ENCODE results near the gene DLGAP1. TPM values are rescaled to one million over a fixed set of nuclear protein-coding genes. Genes with fewer than 3 reads are reported as not detected.
"Not testable (repeated sequence)": the region's sequence is repeated elsewhere in the genome, so short reads cannot be mapped to it uniquely, and the experiment has no call there.

The DLGAP1 gene
- total RNA-seq, 1 donor from 2014 or later, result 80.2 TPM

DNA sequence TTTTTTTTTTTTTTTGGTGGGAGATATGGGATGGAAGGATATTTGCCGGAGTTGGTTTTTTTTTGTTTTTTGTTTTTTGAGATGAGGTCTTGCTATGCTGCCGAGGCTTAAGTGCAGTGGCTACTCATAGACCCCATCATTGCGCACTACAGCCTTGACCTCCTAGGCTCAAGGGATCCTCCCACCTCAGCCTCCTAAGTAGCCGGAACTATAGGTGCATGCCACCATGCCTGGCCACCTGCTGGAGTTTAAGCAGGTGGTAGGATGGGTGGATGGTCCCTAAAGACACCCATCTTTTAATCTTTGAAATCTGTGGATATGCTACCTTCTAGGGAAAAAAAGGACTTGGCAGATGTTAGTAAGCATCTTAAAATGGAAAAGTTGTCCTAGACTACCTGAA is 835.4 kb downstream of the DLGAP1 start:
- DNase-seq, result no peak

DNA sequence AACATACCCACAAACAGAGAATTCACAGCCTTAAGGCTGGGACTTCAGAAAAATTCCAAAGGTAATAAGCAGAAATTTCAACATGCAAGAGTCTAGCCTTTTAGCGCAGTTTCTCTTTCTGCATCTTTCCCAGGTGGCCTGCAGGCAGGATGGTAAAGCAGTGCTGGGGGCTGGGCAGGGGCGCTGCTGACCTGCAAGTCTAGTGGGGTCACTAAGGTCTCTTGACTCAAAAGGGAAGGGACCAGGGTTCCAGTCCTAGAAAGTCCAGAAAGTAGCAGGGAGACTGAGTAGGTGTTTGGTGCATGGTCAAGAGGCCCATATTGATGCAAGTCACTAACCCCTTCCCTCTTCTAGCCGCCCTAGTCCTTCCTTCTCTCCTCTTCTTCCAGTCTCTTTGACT is 835.9 kb downstream of the DLGAP1 start:
- DNase-seq, result no peak

DNA sequence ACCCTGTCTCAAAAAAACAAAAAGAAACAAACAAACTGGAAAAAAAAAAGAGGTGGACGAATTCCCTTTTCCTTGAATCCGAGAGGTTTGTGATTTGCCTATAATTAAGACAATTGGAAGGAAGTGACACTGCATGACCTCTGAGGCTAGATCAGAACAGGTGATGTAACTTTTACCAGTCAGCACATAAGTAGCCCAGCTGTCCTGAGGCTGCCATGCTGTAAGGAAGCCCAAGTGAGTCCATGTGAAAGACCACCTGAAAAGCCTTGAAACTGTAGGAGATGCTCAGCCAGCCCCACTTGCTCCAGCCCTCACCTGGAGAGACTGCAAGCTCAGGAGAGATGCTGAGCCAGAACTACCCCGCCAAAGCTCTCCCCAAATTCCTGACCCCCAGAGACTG is 838.4 kb downstream of the DLGAP1 start:
- DNase-seq, result no peak

DNA sequence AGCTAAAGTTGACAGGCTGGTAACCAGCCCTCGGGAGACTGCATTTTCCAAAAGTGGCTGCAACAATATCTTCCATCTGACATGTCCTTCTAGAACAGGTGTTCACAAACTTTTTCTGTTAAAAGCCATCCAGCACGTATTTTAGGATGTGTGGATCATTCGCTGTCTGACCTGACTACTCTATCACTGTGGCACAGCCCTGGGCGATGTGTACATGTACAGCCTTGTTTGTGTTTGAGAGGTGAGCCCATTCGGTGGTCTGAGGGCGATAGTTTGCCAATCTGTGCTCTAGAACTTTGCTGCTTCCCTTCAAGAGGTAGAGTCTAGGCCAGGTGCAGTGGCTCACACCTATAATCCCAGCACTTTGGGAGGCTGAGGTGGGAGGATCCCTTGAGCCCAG is 839.0 kb downstream of the DLGAP1 start:
- DNase-seq, result no peak

DNA sequence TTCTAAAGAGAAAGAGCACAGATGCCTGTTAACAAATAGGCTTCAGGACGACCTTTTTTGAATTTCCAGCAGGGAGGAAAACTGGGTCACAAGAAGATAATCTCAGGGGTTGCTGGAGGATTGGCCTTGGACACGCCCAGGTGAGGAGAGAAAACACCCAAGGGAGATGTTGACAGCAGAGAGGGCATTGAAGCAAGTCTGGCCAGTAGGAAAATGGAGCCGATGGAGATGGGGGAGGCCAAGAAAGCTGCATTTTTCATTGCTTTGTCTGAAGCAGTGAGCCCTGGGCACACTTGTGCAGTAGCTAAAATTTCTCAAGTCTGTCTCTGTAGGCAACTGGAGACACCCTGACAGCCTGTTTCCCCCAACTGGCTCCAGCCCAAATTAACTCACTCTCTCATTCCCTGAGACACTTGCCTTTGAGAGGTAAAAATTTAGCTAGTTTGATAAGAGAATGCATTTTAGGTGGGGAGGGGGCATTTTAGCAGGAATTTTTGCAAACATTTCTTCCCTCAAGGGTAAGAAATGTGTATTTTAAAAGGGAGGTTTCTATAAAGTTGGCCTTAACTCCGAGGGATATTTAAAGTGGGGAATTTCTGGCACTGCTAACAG is 839.6 kb downstream of the DLGAP1 start:
- no peak for DNase-seq

DNA sequence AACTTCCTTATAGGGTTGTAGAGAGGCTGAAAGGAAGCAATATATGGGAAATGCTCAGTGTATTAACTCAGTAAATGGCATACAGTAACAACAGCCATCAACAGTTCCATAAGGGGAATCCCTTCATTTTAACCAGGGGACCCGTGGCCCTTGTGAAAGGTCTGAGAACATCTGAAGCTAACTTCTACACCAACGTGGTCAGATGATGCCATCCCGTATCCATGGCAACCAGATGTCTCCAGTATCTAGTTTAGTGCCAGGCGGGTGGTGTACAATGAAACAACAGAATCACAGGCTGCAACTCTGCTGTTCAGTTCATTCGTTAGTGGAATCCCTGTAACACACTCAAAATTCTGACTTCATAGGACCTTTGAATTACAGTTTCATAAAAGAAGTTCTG is 842.8 kb downstream of the DLGAP1 start:
- peak; percentile 16 for DNase-seq

DNA sequence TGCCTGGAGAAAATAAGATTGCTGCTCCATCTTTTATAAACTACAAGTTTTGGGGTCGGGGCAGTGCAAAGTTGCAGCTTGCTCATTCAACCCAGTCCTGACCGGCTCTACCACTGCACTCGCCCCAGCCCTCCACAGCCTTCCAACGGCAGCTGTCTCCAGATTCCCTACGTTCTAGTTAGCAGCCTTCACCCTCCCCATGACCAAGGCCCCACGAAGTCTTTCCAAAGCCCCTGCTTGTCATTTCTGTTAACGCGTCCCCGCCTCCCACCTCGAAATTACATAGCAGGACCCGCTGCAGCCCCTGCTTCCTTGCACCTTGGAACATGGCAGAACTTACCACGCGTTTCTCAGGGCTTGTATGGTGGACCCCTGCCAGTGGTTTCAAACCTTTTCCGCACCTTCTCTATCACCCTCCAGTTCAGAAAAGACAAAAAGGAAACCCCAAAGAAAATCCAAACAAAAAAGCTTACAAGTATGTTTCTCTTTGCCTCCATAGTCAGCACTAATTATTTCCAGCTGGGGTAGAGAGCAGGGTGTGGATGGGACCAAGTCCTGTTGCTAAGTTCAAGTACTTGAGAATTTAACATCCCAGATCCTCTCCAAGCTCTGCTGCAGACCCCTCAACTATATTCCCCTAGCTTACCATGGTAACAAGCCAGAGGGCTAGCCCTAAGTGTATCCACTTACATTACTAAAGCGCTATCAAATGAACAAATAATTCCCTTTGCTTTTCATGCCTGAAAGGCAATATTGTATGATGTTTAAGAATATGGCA is 843.6 kb downstream of the DLGAP1 start:
- DNase-seq, result no peak

DNA sequence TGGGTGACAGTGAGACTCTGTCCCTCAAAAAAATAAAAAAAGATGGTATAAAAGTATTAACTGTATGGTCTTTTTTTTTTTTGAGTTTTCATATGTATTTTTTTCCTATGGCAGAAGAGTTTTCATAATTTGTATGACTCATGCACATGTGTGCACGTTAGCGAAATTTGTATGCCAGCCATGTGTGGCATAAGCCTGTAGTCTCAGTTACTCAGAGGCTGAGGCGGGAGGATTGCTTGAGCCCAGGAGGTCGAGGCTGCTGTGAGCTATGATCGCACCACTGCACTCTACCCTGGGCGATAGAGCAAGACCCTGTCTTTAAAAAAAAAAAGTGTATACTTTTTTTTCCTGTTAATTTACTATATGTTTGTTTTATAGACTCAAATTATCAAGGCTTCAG is 844.3 kb downstream of the DLGAP1 start:
- DNase-seq, result no peak

DNA sequence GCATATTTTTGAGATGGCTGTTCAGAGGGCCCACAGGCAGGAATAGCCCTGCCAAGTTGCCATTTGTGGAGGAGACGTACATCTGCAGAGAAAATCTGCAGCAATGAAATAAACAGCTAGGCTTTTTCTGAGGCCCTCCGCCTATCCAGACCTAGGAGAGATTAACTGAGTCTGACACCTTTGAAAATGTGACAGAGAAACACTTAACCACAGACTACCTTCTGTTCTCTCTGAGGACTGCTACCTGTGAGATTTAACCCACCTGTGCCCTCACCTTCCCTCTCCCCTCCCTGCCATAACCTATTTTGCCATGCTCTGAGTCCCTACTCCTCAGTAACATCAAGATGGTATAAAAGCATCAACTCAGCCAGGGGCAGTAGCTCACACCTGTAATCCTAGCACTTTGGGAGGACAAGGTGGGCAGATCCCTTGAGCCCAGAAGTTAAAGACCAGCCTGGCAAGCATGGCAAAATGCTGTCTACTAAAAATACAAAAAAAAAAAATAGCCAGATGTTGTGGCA is 844.9 kb downstream of the DLGAP1 start:
- DNase-seq, result no peak

DNA sequence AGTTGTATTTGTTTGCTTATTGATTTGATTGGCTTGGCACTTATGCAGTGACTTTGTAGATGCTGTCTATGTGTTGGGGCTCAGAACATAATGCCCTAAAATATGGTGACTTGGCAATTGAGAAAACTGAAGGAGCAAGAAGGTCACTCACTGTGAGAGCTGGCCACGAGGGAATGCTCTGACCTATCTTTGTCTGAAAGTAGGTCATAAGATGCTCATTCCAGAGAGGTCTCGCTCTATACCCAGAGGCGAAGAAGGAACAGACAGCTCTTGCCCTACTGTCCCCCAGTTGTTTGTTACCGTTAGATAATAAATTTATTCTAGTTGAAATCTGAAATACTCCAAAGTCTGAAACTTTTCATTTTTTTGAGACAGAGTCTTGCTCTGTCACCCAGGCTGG is 846.6 kb downstream of the DLGAP1 start:
- no peak for DNase-seq

DNA sequence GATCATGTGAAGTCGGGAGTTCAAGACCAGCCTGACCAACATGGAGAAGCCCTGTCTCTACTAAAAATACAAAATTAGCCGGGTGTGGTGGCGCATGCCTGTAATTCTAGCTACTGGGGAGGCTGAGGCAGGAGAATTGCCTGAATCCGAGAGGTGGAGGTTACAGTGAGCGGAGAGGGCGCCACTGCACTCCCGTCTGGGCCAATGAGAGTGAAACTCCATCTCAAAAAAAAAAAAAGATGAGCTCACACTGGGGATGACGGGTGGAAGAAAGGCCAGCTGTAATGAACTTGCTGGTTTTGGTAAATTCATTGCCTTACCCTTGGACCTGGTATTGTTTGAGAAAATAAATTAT is 847.0 kb downstream of the DLGAP1 start:
- DNase-seq, result not testable (repeated sequence)

DNA sequence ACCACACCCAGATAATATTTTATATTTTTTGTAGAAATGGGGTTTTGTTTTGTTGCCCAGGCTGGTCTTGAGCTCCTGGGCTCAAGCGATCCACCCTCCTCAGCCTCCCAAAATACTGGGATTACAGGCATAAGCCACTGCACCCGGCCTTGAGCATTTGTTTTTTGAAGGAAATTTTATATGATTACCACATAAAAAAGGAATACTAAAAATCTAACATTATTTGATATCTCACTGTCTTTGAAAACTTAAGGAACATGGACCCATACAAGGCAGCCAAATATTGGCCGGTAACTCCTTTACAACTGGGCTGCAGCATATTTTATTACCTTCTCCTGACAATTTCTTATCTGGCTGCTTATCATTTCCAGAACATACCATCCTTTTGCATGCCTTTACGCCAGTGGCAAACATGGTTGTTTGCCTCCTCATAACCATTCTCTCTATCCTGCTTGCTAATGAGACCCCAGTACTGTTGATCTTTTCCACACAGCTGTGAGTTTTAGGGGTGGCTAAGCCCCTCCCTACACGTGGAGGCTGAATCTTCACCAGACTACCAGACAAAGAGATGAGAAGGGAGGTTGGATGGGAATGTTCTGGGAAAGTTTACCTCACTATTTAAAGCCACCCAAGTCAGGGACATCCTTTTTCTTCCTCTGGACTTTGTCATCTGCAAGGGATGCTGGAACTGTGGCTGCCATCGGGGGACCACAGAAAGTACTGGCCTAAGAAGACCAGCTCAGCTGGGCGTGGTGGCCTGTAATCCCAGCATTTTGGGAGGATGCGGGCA is 847.6 kb downstream of the DLGAP1 start:
- DNase-seq, result no peak

DNA sequence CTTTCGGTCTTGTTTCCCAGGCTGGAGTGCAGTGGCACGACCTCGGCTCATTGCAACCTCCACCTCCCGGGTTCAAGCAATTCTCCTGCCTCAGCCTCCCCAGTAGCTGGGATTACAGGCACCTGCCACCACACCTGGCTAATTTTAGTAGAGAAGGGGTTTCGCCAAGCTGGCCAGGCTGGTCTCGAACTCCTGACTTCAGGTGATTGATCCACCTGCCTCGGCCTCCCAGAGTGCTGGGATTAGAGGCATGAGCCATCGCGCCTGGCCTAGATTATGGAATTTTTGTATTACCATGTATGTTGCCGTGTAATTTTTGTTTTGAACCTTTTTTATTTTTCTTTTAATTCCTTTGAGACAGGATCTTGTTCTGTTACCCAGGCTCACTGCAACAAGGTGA is 848.2 kb downstream of the DLGAP1 start:
- not testable (repeated sequence) for DNase-seq

DNA sequence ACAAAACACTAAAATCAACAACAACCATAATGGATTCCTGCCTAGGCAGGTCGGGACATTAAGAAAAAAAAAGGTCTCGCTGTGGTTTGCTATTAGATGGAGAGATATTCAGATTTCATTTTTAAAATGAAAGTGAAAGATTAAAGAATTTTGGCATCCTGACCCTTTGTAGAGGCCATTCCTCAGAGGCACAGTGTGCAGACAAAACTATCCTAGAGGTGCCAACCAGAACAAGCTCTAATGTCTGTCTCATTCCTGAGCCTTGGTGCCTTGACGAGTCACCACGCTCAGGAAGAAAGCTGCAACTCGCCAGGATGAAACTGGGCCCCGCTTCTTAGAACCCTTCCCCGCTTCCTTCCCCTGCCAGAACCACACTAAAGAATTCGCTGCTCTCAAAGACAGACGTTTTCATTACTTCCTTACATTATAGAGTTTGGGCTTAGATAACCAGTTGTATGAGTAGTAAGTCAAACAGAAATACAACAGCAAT is 849.1 kb downstream of the DLGAP1 start:
- no peak for DNase-seq

DNA sequence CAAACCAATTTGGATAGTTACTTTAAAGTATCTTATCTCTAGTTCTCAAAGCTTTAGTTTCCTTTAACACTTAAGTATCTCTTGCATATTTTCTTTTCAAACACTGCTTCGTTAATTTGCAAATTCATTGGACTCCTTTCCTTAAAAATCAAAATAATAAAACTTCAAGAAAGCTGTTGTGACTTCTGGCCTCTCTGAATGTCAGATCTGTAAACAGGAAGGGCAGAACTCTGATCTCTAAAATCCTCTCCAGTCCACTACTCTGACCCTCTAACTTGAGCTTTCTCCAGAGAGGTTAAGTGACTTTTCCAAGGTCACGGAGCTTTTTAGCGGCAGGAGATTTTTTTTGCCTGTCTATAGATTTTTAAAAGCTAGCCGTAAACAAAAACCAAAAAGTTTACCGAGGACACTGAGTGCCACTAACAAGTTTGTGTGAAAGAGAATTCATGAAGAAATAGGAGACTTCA is 849.6 kb downstream of the DLGAP1 start:
- DNase-seq, result no peak

DNA sequence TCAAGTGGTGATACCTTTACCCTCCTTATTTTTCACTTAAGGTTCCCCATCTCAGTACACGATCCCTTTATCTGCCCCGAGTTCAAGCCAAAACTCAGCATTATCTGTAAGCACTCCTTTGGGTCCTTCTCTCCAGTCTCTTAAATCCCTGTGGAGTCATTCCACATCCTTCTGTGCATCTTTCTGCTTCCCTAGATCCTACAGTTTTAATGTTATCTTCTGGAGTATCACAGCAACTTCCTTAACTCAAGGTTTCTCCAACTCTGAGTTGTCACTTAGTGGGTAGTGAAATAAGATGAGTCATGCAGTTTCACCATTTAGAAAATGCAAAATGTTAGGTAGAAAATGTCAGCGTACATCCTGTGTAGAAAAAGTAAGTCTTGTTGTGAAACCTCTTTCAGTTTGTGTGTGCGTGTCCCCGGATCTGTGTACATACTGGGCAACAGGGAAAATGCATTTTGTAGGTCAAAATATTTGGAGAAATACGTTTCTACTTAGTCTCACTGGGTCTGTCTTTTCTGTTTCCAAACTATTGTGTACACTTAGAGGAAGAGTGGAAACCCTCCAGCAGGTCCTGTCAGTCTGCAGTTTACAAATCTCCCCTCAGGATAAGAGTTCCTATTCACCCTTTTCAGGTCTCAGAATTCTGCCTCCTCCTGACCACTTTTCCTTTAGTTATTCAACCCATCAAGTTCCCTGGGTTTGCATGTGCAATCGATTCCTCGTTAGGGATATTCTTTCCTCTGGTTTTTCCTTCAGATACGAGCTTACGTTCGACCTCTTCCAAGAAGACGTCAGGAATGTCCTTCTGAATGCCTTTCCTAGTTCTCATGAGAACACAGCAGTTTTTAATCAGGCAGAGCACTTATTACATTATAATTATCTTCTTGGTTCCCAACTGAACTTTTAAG is 850.4 kb downstream of the DLGAP1 start:
- DNase-seq, result no peak

DNA sequence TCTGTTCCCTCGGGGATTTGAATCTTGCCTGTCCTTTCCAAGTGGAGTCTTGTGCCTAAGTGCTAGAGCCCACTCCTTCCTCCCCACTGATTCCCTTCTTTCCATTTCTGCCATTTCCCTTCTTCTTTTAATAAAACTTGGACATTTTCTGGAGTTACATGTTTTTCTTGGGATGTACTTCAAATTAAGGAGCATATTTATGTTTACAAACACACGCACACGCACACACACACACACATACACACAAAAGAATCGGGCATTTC is 850.9 kb downstream of the DLGAP1 start:
- no peak for DNase-seq

DNA sequence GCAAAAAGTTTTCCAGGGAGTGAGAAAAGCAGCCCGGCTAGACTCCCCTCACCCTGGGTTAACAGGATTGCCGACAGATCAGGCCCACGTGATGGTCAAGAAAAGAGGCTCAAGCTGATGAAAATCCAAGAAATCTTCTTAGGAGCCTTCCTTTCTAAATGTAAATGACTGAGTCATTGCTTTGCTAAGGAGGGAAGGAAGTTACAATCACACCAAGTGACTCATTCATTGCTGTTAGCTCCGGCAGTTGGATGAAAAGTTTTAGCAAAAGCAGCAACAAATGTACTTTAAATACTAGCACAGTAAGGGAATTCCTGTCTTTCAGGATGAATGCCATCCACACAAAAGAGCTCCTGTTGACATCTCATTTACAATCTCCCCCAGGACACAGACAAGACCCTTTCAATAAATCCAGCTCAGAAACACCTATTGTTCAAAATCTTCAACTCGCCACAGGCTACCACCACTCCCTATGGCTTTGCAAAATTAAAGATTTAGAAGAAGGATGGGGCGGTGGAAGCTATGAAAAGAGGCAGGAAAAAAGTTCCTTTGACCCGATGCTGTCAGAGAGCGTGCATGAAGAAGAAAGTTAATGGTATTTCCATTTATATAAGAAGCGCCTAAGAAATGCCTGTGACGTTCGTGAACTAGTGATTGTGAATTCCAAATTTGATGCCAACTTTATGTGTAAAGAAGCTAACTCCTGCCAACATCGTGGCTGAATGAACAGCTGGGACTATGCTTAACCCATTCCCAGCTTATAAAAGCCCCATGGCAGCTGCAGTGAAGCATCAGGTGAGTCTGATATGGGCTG is 851.5 kb downstream of the DLGAP1 start:
- DNase-seq, result peak; percentile 43

DNA sequence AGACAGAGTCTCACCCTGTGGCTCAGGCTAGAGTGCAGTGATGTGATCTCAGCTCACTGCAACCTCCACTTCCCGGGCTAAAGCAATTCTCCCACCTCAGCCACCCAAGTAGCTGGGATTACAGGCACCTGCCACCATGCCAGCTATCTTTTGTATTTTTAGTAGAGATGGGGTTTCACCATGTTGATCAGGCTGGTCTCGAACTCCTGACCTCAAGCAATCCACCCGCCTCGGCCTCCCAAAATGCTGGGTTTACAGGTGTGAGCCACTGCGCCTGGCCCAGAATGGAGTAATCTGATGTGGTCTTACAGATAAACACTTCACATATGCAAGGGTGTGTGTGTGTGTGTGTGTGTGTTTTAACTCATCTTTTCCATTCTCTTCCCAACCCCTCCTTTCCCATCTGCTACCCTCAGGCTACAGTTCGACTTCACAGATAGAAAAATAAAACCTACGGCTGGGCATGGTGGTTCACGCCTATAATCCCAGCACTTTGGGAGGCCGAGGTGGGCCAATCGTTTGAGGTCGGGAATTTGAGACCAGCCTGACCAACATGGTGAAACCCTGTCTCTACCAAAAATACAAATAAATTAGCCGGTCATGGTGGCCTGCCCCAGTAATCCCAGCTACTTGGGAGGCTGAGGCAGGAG is 853.9 kb downstream of the DLGAP1 start:
- DNase-seq, result not testable (repeated sequence)

DNA sequence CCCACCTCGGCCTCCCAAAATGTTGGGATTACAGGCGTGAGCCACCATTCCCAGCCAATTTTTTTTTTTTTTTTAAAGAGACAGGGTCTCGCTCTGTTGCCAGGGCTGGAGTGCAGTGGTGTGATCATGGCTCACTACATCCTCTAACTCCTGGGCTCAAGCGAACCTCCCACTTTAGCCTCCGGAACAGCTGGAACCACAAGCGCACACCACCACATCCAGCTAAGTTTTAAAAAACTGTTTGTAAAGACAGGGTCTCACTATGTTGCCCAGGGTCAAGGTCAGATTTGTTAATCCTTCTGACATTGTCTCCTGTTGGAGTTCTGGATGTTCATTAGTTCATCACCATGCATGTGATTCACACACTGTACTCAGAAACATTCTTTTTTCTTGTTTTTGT is 855.2 kb downstream of the DLGAP1 start:
- no peak for DNase-seq

DNA sequence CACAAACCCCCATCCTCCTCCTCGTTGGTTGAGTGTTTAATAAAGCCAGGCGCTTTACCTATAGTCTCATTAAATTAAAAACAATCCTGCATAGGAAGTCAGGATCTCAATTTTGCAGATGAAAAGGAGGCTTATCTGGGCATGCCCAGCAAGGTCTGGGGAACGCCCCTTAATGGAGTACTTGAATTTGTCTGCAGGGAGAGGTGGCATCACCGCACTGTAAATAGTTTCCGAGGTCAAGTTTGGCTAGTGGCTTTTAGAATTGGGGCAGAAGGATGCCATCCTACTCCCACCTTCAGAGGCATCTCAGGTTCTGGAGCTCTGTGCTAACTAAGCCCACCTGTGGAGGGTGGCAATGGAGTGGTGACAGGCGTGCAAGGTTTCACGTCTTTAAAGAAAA is 855.9 kb downstream of the DLGAP1 start:
- DNase-seq, result no peak

Data from occipital lobe (tissue), 2 donors.